H9 (cell line): ENCODE measurements around the gene HS6ST3. TPM values are rescaled to one million over a fixed set of nuclear protein-coding genes. Genes with fewer than 3 reads are reported as not detected.

Experiments used
- DNase-seq: peaks from one replicate; pipeline ENCODE4 v3.0.0-alpha.2; 2017
- H2AFZ ChIP-seq: one replicate; pipeline ENCODE4 v1.6.1; 2013; ENCODE audit warnings: mild to moderate bottlenecking, low read length, control low read depth, moderate library complexity
- H2AK5ac ChIP-seq: 2 replicates; pipeline ENCODE4 v1.6.1; 2013; ENCODE audit warnings: low read length, control low read depth, mixed read lengths; ENCODE audit not compliant: insufficient read length
- H2BK120ac ChIP-seq: one replicate; pipeline ENCODE4 v1.6.1; 2013; ENCODE audit warnings: low read depth, mild to moderate bottlenecking, low read length, control low read depth, inconsistent platforms; ENCODE audit not compliant: poor library complexity, severe bottlenecking
- H2BK12ac ChIP-seq: 2 replicates; pipeline ENCODE4 v1.6.1; 2013; ENCODE audit warnings: low read length, control low read depth, mixed read lengths, low read depth; ENCODE audit not compliant: insufficient read length
- H2BK15ac ChIP-seq: 2 replicates; pipeline ENCODE4 v1.6.1; 2013; ENCODE audit warnings: low read depth, low read length, control low read depth
- H2BK20ac ChIP-seq: one replicate; pipeline ENCODE4 v1.6.1; 2013; ENCODE audit warnings: low read depth, mild to moderate bottlenecking, low read length, control low read depth, inconsistent platforms; ENCODE audit not compliant: poor library complexity, severe bottlenecking
- H2BK5ac ChIP-seq: 2 replicates; pipeline ENCODE4 v1.6.1; 2013; ENCODE audit warnings: low read length, control low read depth, mixed read lengths; ENCODE audit not compliant: insufficient read length
- H3K14ac ChIP-seq: 2 replicates; pipeline ENCODE4 v1.6.1; 2013; ENCODE audit warnings: low read length, control low read depth; ENCODE audit not compliant: insufficient read depth
- H3K18ac ChIP-seq: 2 replicates; pipeline ENCODE4 v1.6.1; 2013; ENCODE audit warnings: low read depth, mild to moderate bottlenecking, mixed read lengths, low read length, control low read depth; ENCODE audit not compliant: insufficient read length
- H3K23ac ChIP-seq: 2 replicates; pipeline ENCODE4 v1.6.1; 2013; ENCODE audit warnings: low read length, control low read depth, mixed read lengths, low read depth; ENCODE audit not compliant: insufficient read length
- H3K23me2 ChIP-seq: 2 replicates; pipeline ENCODE4 v1.6.1; 2013; ENCODE audit warnings: low read depth, mild to moderate bottlenecking, mixed read lengths, low read length, control low read depth; ENCODE audit not compliant: insufficient read length, poor library complexity, severe bottlenecking
- H3K27ac ChIP-seq: 2 replicates; pipeline ENCODE4 v1.5.1; 2013; ENCODE audit warnings: low read length, control low read depth, mixed read lengths, low read depth; ENCODE audit not compliant: insufficient read length
- H3K27me3 ChIP-seq: 2 replicates; pipeline ENCODE4 v1.6.1; 2013; ENCODE audit warnings: low read length, control low read depth, inconsistent platforms; ENCODE audit not compliant: insufficient read depth
- H3K4ac ChIP-seq: 2 replicates; pipeline ENCODE4 v1.6.1; 2013; ENCODE audit warnings: low read depth, mild to moderate bottlenecking, control low read depth, inconsistent platforms, low read length, moderate library complexity
- H3K4me1 ChIP-seq: 2 replicates; pipeline ENCODE4 v1.6.1; 2013; ENCODE audit warnings: low read length, control low read depth, inconsistent platforms; ENCODE audit not compliant: insufficient read depth
- H3K4me2 ChIP-seq: 2 replicates; pipeline ENCODE4 v1.6.1; 2013; ENCODE audit warnings: low read length, control low read depth, mixed read lengths; ENCODE audit not compliant: insufficient read length, insufficient read depth
- H3K56ac ChIP-seq: 2 replicates; pipeline ENCODE4 v1.6.1; 2013; ENCODE audit warnings: low read depth, mild to moderate bottlenecking, mixed read lengths, low read length, control low read depth; ENCODE audit not compliant: insufficient read length
- H3K79me1 ChIP-seq: 2 replicates; pipeline ENCODE4 v1.6.1; 2013; ENCODE audit warnings: low read depth, mild to moderate bottlenecking, moderate library complexity, low read length, control low read depth, inconsistent platforms; ENCODE audit not compliant: insufficient read depth, poor library complexity, severe bottlenecking
- H3K79me2 ChIP-seq: 2 replicates; pipeline ENCODE4 v1.6.1; 2013; ENCODE audit warnings: low read length, control low read depth, inconsistent platforms; ENCODE audit not compliant: insufficient read depth
- H3K9ac ChIP-seq: 2 replicates; pipeline ENCODE4 v1.6.1; 2013; ENCODE audit warnings: low read length, control low read depth, mixed read lengths; ENCODE audit not compliant: insufficient read length; ENCODE audit errors: extremely low read depth
- H3K9me3 ChIP-seq: one replicate; pipeline ENCODE4 v1.6.1; 2013; ENCODE audit warnings: low read depth, low read length, inconsistent platforms; ENCODE audit not compliant: control insufficient read depth
- H3T11ph ChIP-seq: one replicate; pipeline ENCODE4 v1.6.1; 2013; ENCODE audit warnings: mild to moderate bottlenecking, low read length, control low read depth, inconsistent platforms
- H4K20me1 ChIP-seq: one replicate; pipeline ENCODE4 v1.6.1; 2013; ENCODE audit not compliant: control insufficient read depth, insufficient read length, insufficient read depth
- H4K5ac ChIP-seq: 2 replicates; pipeline ENCODE4 v1.6.1; 2013; ENCODE audit warnings: low read depth, mild to moderate bottlenecking, mixed read lengths, low read length, control low read depth; ENCODE audit not compliant: insufficient read length
- H4K8ac ChIP-seq: replicated peaks from 2 replicates; pipeline ENCODE4 v1.6.1; 2013; ENCODE audit warnings: low read length, control low read depth, mixed read lengths, low read depth; ENCODE audit not compliant: insufficient read length
- H4K91ac ChIP-seq: 2 replicates; pipeline ENCODE4 v1.6.1; 2013; ENCODE audit warnings: low read depth, mild to moderate bottlenecking, moderate library complexity, mixed read lengths, low read length, control low read depth; ENCODE audit not compliant: insufficient read length
- H3K27ac Mint-ChIP-seq, 3 experiments: 2 replicates in 2 of 3; 3 replicates in 1 of 3; pipeline ENCODE4 v1.8.0; 2020 to 2021; ENCODE audit warnings: mixed read lengths in 3 of 3, mild to moderate bottlenecking in 1 of 3, moderate library complexity in 1 of 3
- H3K27me3 Mint-ChIP-seq: 2 replicates; pipeline ENCODE4 v1.8.0; 2021; ENCODE audit warnings: low read depth, mild to moderate bottlenecking, moderate library complexity, mixed read lengths
- H3K36me3 Mint-ChIP-seq, 3 experiments: 2 replicates in 2 of 3; 3 replicates in 1 of 3; pipeline ENCODE4 v1.8.0; 2020 to 2021; ENCODE audit warnings: low read depth in 3 of 3, mixed read lengths in 3 of 3; ENCODE audit not compliant: insufficient read depth in 1 of 3
- H3K4me1 Mint-ChIP-seq, 2 experiments: 2 replicates each; pipeline ENCODE4 v1.8.0; 2020; ENCODE audit warnings: mixed read lengths in 2 of 2
- H3K4me3 Mint-ChIP-seq, 2 experiments: 2 replicates in 1 of 2; 3 replicates in 1 of 2; pipeline ENCODE4 v1.8.0; 2020 to 2021; ENCODE audit warnings: mild to moderate bottlenecking in 2 of 2, mixed read lengths in 2 of 2, moderate library complexity in 1 of 2
- H3K9me3 Mint-ChIP-seq, 2 experiments: 2 replicates in 1 of 2; 3 replicates in 1 of 2; pipeline ENCODE4 v1.8.0; 2020; ENCODE audit warnings: mild to moderate bottlenecking in 2 of 2, mixed read lengths in 2 of 2, moderate library complexity in 1 of 2
- CTCF ChIP-seq: fragments of 200-600 bp; sonication (generic); conservative IDR thresholded peaks from 3 replicates; pipeline ENCODE4 v1.8.0; 2021; ENCODE audit warnings: antibody characterized with exemption, mild to moderate bottlenecking
- WGBS: extraction: QIAGEN DNeasy Blood & Tissue Kit; methylation state at CpG from one replicate; pipeline ENCODE4 v1.1.7; 2013; ENCODE audit warnings: missing lambda C conversion rate, low lambda C conversion rate, mixed read lengths; ENCODE audit not compliant: insufficient read length; ENCODE audit errors: extremely low coverage; 5-methylcytosine and 5-hydroxymethylcytosine counted together
- total RNA-seq: library from RNA; stranded (reverse); gene quantifications from 2 replicates; pipeline ENCODE4 v1.2.1, GENCODE V29; 2021

The HS6ST3 gene
- total RNA-seq, 1 experiment from 2014 or later, result 0.44 TPM

DNA sequence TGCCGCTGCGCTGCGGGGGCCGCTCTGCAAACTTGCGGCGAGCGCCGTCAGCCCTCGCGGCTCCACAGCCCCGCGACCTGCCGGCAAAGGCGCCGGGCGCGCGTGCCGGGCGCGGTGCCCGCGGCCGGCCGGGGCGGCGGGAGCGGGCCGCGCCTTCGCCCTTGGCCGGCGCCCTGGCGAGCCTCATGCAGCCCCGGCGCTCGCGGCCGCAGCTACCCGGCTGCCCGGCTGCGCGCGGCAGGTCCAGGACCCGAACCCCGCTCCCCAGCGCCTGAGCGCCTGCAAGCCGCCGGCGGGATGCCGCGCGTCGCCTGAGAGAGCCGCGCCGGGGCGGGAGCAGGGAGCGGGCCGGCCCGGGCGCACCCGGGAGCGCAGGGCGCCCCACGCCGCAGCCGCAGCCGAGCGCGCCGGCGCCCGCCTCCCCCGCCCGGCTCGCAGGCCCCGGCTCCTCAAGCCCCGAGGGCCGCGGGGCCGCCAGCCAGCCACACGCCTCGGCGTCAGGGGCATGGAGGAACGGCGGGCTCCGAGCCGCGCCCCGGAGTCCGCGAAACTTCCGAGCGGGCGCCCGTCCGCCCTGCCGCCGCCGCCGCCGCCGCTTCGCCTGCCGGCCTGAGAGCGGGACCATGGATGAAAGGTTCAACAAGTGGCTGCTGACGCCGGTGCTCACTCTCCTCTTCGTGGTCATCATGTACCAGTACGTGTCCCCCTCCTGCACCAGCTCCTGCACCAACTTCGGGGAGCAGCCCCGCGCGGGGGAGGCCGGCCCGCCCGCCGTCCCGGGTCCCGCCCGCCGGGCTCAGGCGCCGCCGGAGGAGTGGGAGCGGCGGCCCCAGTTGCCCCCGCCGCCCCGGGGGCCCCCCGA, 564 bp downstream of the HS6ST3 start:
- no peak overlapping the region for H3K27ac ChIP-seq
- H4K91ac ChIP-seq, result no peak overlapping the region
- H3K9me3 ChIP-seq, result no peaks in the 10 kb centered on the region
- H3K79me1 ChIP-seq, result no peaks in the 10 kb centered on the region
- H2BK20ac ChIP-seq, result no peak overlapping the region
- H3K9ac ChIP-seq, result no peak overlapping the region
- H3T11ph ChIP-seq, result no peak overlapping the region
- no peak overlapping the region; the same call in 1 of the 2 replicates for H3K14ac ChIP-seq
- peaks cover 29% of the 10 kb centered on the region for H3K27me3 ChIP-seq
- Mint-ChIP-seq H3K27ac (no peak overlapping the region), H3K27me3 (peaks cover 81% of the 10 kb centered on the region), H3K4me1 (peaks cover 10 to 11% of the 10 kb centered on the region in 2 experiments), H3K36me3 (peaks cover 0 to 2% (median 0%) of the 10 kb centered on the region in 3 experiments; a peak in 3 of 7 replicates), H3K9me3 (no peaks in the 10 kb centered on the region; a peak in 1 of 5 replicates), H3K4me3 (peak overlapping the region; percentile 42 to 71; a peak in 4 of 5 replicates)
- H2AK5ac ChIP-seq, result no peak overlapping the region
- no CpG with 5 or more reads among the region's 133 CpGs for WGBS
- TF ChIP-seq CTCF, result no peak
- H3K23me2 ChIP-seq, result peaks cover 17% of the 10 kb centered on the region
- no peak overlapping the region for H2BK5ac ChIP-seq
- no peak overlapping the region for H3K23ac ChIP-seq
- no peaks in the 10 kb centered on the region for H4K20me1 ChIP-seq
- no peak overlapping the region for H2BK15ac ChIP-seq
- DNase-seq, result peak; percentile 40
- H4K8ac ChIP-seq, result no peak overlapping the region
- no peaks in the 10 kb centered on the region for H3K4me1 ChIP-seq
- H2BK12ac ChIP-seq, result no peak overlapping the region
- no peak overlapping the region for H2AFZ ChIP-seq
- H3K4me2 ChIP-seq, result peak overlapping the region; percentile 73
- no peaks in the 10 kb centered on the region for H3K79me2 ChIP-seq
- no peak overlapping the region for H3K4ac ChIP-seq
- H3K56ac ChIP-seq, result no peak overlapping the region
- H2BK120ac ChIP-seq, result no peak overlapping the region
- H3K18ac ChIP-seq, result no peak overlapping the region
- H4K5ac ChIP-seq, result no peak overlapping the region
